NCI-H524 treated with DMSO at 0.1 percent for 48 hours (cell line): ENCODE results near the gene DACT2.

Experiments
- DNase-seq: peaks from one replicate; lab custom pipeline; 2025; lab: John Stamatoyannopoulos, UW

The DACT2 gene

DNA sequence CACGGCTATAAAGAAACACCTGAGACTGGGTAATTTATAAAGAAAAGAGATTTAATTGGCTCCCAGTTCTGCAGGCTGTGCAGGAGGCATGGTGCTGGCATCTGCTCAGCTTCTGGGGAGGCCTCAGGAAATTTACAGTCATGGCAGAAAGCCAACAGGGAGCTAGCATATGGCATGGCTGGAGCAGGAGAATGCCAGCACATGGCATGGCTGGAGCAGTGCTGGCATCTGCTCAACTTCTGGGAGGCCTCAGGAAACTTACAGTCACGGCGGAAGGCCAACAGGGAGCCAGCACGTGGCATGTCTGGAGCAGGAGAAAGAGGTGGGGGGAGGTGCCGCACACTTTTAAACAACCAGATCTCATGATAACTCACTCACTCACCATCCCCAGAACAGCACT is 32.5 kb upstream of the DACT2 start:
- no peak for DNase-seq

- DNase-seq, result no peak
Observed at GRCh38 chr6:168349718-168350210, 30.2 kb upstream of the DACT2 start.

- DNase-seq, result no peak
Observed at GRCh38 chr6:168348186-168348585, 28.6 kb upstream of the DACT2 start.

DNA sequence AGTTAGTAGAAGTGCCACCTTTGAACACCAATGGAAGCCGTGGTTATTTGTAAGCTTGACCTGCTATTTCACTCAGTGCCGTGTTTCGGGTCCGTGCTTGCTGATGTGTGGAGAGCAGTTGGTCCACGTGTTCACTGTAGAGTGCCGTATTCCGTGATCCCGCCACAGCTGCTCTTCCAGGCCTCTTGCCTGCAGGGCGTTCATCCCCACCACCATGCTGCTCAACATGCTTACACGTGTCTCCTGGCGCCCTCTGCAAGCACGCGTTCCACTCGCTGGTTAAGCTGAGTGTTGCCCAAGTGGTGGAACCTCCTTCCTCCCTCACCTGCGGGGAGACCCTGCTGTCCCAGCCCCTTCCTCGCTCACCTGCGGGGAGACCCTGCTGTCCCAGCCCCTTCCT is 28.0 kb upstream of the DACT2 start:
- no peak for DNase-seq

GRCh38 chr6:168347053-168347452 is 27.5 kb upstream of the DACT2 start:
- no peak for DNase-seq

GRCh38 chr6:168345896-168346754 is 26.5 kb upstream of the DACT2 start:
- DNase-seq, result no peak

DNA sequence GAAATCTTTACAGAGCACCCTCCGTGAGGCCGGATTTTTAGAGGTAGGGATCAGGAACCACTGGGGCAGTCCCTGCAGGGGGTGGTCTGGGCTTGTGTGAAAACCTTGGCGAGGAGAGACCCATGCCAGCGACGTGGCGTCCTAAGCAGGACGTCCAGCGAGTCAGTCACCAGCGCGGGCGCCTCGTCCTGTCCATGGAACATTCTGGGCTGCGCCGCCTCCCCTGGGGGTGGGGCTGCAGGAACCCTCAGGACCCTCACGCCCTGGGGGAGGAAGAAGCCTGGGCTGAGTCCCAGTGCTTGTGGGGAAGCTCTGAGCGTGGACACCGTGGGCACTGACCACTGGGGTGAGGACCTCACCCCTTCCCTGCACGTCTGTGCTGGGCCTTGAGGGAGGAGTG is 25.7 kb upstream of the DACT2 start:
- DNase-seq, result no peak

DNA sequence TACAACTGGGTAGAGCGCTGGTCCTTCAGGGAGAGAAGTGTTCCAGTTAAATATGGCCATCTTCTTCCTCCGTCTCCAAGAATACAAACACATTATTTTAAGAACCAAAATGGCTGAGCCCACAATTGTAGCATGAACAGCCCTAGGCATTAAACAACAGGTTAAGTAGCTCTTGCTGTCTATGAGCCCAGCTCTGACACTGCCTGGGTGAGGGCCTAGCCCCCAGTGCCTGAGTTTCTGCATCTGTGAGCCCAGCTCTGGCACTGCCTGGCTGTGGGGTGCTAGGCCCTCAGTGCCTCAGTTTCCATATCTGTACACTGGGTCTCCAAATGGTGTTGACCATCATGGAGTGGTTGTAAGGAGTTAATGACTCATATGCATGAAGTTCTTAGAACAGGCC is 24.8 kb upstream of the DACT2 start:
- no peak for DNase-seq

DNA sequence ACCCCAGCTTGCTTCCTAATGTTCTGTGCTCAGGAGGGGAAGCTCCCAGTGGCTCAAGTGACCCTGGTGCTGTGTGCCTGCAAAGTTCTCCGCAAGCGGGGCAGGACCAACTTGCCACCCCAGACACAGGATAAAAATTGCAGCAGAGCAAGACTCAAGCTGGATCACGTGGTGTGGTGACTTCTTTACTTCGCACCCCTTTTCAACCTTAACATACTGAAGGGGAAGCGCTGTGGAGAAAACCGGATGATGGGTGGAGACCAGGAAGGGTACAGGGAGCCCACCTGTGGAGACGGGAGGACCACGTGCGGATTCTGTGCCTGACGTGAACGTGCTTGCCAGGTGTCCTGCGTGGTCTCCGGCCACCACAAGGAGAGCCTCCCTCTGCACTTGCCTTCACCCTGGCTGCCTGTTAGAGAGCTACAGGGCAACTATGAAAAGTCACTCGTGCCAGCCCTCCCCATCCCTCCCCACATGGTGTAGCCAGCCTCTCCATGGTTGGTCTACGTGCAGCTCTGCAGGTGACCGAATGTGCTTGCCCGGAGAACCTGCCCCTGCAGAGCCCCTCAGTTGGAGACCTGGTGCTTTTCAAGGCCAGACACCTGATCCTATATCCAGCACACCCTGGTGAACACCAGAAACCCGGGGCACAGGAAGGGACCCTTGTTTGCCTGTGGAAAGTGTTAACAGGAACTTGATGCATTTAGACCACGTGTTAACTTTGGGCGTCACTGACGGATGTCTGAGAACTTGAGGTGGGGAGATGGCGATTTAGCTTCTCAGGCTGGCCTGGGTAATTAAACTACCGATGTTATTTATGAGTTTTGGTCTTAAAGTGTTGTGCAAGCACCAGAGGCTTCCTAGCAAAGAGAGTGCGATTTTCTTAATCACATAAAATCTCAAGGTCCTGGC is 23.9 kb upstream of the DACT2 start:
- no peak for DNase-seq

- no peak for DNase-seq
Observed at GRCh38 chr6:168342636-168343035, 23.1 kb upstream of the DACT2 start.

DNA sequence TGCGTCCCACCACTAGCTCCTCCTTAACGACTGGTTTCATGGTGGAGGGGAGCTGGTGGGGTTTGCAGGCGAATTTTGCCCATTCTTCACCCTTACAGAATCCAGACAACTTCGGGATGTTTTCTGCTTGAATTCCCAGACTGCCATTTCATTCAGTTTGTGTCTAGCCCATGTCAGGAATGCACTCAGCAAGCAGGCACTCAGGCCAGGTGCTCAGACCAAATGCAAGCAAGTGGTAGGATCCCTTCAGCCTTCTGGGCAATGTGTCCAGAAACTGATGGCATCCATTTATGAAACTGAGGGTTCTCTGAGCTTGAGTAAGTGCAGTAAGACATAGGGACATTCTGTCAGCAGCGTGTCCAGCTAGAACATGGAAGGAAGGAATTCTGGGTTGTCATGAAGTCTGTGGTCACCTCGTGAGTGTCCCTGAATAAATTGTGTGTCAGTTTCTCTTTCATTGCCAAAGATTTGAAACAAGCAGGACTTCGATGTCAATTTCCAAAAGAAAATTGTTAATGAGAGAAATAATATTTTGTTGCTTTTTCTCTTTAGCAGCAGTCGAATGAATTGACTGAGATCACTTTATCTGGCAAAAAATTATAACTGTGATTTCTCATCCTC is 21.8 kb upstream of the DACT2 start:
- no peak for DNase-seq

- DNase-seq, result no peak
Observed at GRCh38 chr6:168340819-168341218, 21.2 kb upstream of the DACT2 start.

GRCh38 chr6:168338777-168339176 is 19.2 kb upstream of the DACT2 start:
- DNase-seq, result no peak

DNA sequence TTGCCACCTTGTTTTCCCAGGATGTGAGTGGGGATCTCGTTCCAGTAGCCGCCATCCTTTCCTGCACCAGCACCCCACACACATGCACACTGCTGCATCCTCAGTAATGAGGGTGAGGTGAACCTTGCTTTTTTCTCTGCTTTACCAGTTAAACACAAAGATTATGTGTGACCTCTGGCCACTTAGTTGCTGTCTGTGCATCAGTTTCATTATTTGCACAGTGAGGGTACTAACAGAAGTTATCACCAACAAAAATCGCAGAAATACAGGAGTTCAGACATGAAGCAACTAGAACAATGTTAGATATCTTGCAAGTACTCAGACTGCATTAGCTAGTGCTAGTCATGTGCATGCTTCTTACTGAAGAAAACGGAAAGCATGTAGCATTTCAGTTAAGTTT is 17.4 kb upstream of the DACT2 start:
- DNase-seq, result no peak

DNA sequence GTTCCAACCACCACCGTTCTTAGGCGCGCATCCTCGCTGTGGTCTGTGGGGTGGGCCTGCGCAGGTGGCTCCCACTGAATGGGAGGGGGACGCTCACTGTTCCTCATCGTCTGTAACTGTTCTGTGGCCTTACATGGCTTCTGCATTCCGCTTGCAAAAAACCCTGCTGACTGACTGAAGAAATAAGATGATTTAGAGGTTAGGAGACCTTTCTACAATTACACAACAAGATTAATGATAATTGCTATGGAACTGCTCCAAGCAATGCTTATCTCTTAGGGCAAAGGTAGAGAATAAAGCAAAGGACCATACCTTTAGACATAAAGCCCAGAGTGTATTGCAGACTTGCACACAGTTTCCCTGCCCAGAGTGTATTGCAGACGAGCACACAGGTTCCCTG is 14.4 kb upstream of the DACT2 start:
- no peak for DNase-seq

GRCh38 chr6:168333491-168333890 is 13.9 kb upstream of the DACT2 start:
- DNase-seq, result no peak

GRCh38 chr6:168333039-168333438 is 13.5 kb upstream of the DACT2 start:
- DNase-seq, result no peak

DNA sequence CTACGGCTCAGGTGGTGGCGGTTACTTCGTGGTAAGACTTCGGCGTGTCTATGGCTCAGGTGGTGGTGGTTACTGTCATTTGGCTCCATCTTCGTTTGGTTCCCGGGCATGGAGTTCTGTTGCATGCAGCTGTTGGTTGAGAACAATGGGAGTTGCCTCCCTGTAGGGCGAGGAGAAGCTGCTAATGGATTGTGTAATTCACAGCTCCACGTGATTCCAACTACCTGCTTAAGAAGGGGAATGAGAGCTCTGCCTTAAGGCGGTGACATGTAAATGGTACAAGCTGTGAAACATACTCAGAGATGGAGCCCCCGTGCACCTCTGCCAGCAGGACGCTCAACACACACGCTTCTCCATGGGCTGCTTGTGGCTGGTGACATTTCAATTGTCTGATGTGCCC is 12.4 kb upstream of the DACT2 start:
- DNase-seq, result no peak

GRCh38 chr6:168331058-168331457 is 11.5 kb upstream of the DACT2 start:
- no peak for DNase-seq

DNA sequence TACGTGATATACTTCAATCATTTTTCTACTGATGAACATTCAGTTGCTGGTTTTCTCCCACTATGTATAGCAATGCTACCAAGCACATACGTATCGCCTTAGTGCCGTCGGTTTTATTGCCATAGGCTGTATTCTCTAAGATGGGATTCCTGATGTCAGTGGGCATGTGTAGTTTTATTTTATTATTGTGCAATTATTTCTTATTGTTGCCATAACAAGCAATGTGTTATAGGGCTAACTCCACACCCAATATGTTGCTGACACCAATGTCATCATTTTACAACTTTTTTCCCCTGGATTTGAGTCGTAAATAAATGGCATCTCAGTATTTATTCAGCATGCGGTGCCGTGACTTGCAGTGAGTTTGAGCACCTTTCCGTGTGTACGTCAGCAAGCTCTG is 10.8 kb upstream of the DACT2 start:
- no peak for DNase-seq

GRCh38 chr6:168328086-168328485 is 8.5 kb upstream of the DACT2 start:
- no peak for DNase-seq
